CD14-positive monocyte (primary cell): ENCODE data around the gene IFITM10. TPM values are rescaled to one million over a fixed set of nuclear protein-coding genes. Genes with fewer than 3 reads are reported as not detected.

Source experiments
- DNase-seq, 3 donors: peaks; one replicate each; pipeline ENCODE4 v3.0.0-alpha.2; 2011 to 2022
- H2AFZ ChIP-seq: 2 replicates; pipeline ENCODE4 v1.6.0; 2012; ENCODE audit warnings: mild to moderate bottlenecking, low read depth, low read length, inconsistent platforms; ENCODE audit not compliant: insufficient read depth, poor library complexity, severe bottlenecking
- H3K27ac ChIP-seq, 2 donors: 1 replicate in 1 of 2; 2 replicates in 1 of 2; pipeline ENCODE4 v1.5.1; 2012 to 2013; ENCODE audit warnings: low read length in 2 of 2, control low read depth in 1 of 2, inconsistent platforms in 1 of 2, low read depth in 1 of 2, mild to moderate bottlenecking in 1 of 2
- H3K27me3 ChIP-seq, 2 donors: one replicate each; pipeline versions ENCODE4 v1.6.0 to v1.6.1; 2011 to 2013; ENCODE audit warnings: low read length in 2 of 2; ENCODE audit not compliant: control insufficient read depth in 2 of 2, insufficient read depth in 2 of 2
- H3K36me3 ChIP-seq, 2 donors: replicated peaks in 1 of 2; 1 replicate in 1 of 2; 2 replicates in 1 of 2; pipeline versions ENCODE4 v1.5.1 to v1.6.1; 2012 to 2013; ENCODE audit warnings: low read length in 2 of 2, control low read depth in 1 of 2, inconsistent platforms in 1 of 2, mild to moderate bottlenecking in 1 of 2; ENCODE audit not compliant: insufficient read depth in 2 of 2, control insufficient read depth in 1 of 2
- H3K4me1 ChIP-seq, 2 donors: 1 replicate in 1 of 2; 2 replicates in 1 of 2; pipeline versions ENCODE4 v1.5.1 to v1.6.1; 2012 to 2013; ENCODE audit warnings: low read length in 2 of 2, control low read depth in 1 of 2, inconsistent platforms in 1 of 2, mild to moderate bottlenecking in 1 of 2, moderate library complexity in 1 of 2; ENCODE audit not compliant: insufficient read depth in 2 of 2, control insufficient read depth in 1 of 2
- H3K4me2 ChIP-seq: replicated peaks from 2 replicates; pipeline ENCODE3; 2012; ENCODE audit warnings: low read length, moderate library complexity, mild to moderate bottlenecking; ENCODE audit not compliant: poor library complexity, severe bottlenecking; ENCODE audit errors: extremely low read depth
- H3K4me3 ChIP-seq, 3 experiments: fragments of 200-600 bp in 1 of 3; sonication (generic) in 1 of 3; replicated peaks in 1 of 3; 1 replicate in 2 of 3; 2 replicates in 1 of 3; pipeline ENCODE4 v1.5.1; 2011 to 2013; ENCODE audit warnings: low read length in 3 of 3, mild to moderate bottlenecking in 3 of 3, control low read depth in 2 of 3, low read depth in 2 of 3, inconsistent platforms in 1 of 3, moderate library complexity in 1 of 3
- H3K79me2 ChIP-seq: 2 replicates; pipeline ENCODE4 v1.6.0; 2012; ENCODE audit warnings: mild to moderate bottlenecking, control low read depth, inconsistent platforms, low read length, moderate library complexity; ENCODE audit not compliant: insufficient read depth
- H3K9ac ChIP-seq: 2 replicates; pipeline ENCODE4 v1.6.0; 2017; ENCODE audit warnings: low read length, mild to moderate bottlenecking; ENCODE audit not compliant: insufficient read depth, poor library complexity, severe bottlenecking
- H3K9me3 ChIP-seq, 2 donors: replicated peaks in 1 of 2; 1 replicate in 1 of 2; 2 replicates in 1 of 2; pipeline versions ENCODE4 v1.5.1 to v1.6.1; 2012 to 2013; ENCODE audit warnings: low read length in 2 of 2, control low read depth in 1 of 2; ENCODE audit not compliant: control insufficient read depth in 1 of 2, insufficient read depth in 1 of 2
- H4K20me1 ChIP-seq: 2 replicates; pipeline ENCODE4 v1.6.0; 2012; ENCODE audit warnings: mild to moderate bottlenecking, low read length, control low read depth, moderate library complexity; ENCODE audit not compliant: insufficient read depth
- H3K27ac Mint-ChIP-seq, 7 donors: one replicate each; pipeline ENCODE4 v1.8.0; 2020; ENCODE audit warnings: mild to moderate bottlenecking in 7 of 7, mixed read lengths in 7 of 7, moderate library complexity in 6 of 7, inconsistent platforms in 2 of 7
- H3K27me3 Mint-ChIP-seq, 3 donors: one replicate each; pipeline ENCODE4 v1.8.0; 2021 to 2022; ENCODE audit warnings: low read depth in 3 of 3, mild to moderate bottlenecking in 3 of 3, mixed read lengths in 3 of 3, moderate library complexity in 3 of 3, inconsistent platforms in 1 of 3
- H3K36me3 Mint-ChIP-seq, 2 donors: one replicate each; pipeline ENCODE4 v1.8.0; 2020; ENCODE audit warnings: mixed read lengths in 2 of 2, inconsistent platforms in 1 of 2, mild to moderate bottlenecking in 1 of 2
- H3K4me1 Mint-ChIP-seq: one replicate; pipeline ENCODE4 v1.8.0; 2020; ENCODE audit warnings: mild to moderate bottlenecking, mixed read lengths
- H3K4me3 Mint-ChIP-seq, 2 donors: one replicate each; pipeline ENCODE4 v1.8.0; 2020; ENCODE audit warnings: mild to moderate bottlenecking in 2 of 2, mixed read lengths in 2 of 2, moderate library complexity in 1 of 2
- H3K9me3 Mint-ChIP-seq, 7 donors: one replicate each; pipeline ENCODE4 v1.8.0; 2020 to 2022; ENCODE audit warnings: mixed read lengths in 7 of 7, mild to moderate bottlenecking in 6 of 7, moderate library complexity in 6 of 7, inconsistent platforms in 2 of 7
- WGBS: methylation state at CpG from one replicate; pipeline ENCODE4 v1.1.5; 2013; ENCODE audit warnings: missing lambda C conversion rate; ENCODE audit not compliant: insufficient coverage; 5-methylcytosine and 5-hydroxymethylcytosine counted together
- intact Hi-C, 2 donors: fragments of 100-400 bp; cut with micrococcal nuclease; formaldehyde crosslinking; loops; one replicate each; pipeline versions ENCODE4 v1.15.0 to v1.15.1; 2023
- polyA plus RNA-seq, 3 donors: library from polyadenylated mRNA; depleted of rRNA in 1 of 3; unstranded in 2 of 3; stranded (reverse) in 1 of 3; fragments of 300-500 nt in 2 of 3; fragments of >200 nt in 1 of 3; fragmentation: Illumina TruSeq in 2 of 3; gene quantifications; 1 replicate in 2 of 3; 2 replicates in 1 of 3; pipeline ENCODE4 v1.2.3, GENCODE V29; 2012 to 2021
- TF ChIP-seq, protein P1 (sequence below): fragments of 200-600 bp; IDR thresholded peaks from one replicate; pipeline ENCODE4 v1.8.0; 2022; ENCODE audit warnings: antibody characterized with exemption, mild to moderate bottlenecking

IFITM10 gene
- polyA plus RNA-seq, 3 donors, result 2.4 TPM; not detected in 2

DNA sequence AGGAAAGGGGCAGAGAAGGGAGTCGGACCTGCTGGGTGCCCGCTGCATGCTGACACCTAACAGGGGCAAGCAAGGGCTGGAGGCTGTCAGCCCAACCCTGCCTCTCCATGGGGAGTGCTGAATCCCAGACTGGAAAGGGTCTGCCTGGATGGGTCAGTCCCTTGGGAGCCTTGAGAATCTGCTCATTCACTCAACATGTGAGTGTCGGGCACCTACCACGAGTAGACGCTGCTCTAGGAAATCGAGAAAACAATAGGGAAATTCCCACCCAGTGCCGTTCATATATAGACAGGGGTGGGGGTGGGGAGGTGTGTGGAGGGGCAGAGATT is 17.7 kb upstream of the IFITM10 start:
- Histone ChIP-seq H3K79me2 (peaks cover 7% of the 10 kb centered on the region), H3K27me3 (no peaks in the 10 kb centered on the region), H3K27ac (no peak overlapping the region), H4K20me1 (peaks cover 1% of the 10 kb centered on the region), H3K4me3 (no peak overlapping the region), H3K9ac (no peak overlapping the region), H3K4me2 (no peak overlapping the region), H2AFZ (no peak overlapping the region), H3K36me3 (no peaks in the 10 kb centered on the region), H3K9me3 (no peaks in the 10 kb centered on the region), H3K4me1 (peaks cover 46 to 56% of the 10 kb centered on the region in 2 donors)
- Mint-ChIP-seq H3K4me3 (no peak overlapping the region), H3K36me3 (no peaks in the 10 kb centered on the region), H3K9me3 (no peaks in the 10 kb centered on the region), H3K4me1 (peaks cover 46% of the 10 kb centered on the region), H3K27ac (peak overlapping the region in 1 of 7 donors; percentile 5), H3K27me3 (peaks cover 0 to 5% (median 0%) of the 10 kb centered on the region in 3 donors)
- no peak for DNase-seq
- 92% methylated on average over 4 of the region's 7 CpGs for WGBS
- TF ChIP-seq, protein P1, sequence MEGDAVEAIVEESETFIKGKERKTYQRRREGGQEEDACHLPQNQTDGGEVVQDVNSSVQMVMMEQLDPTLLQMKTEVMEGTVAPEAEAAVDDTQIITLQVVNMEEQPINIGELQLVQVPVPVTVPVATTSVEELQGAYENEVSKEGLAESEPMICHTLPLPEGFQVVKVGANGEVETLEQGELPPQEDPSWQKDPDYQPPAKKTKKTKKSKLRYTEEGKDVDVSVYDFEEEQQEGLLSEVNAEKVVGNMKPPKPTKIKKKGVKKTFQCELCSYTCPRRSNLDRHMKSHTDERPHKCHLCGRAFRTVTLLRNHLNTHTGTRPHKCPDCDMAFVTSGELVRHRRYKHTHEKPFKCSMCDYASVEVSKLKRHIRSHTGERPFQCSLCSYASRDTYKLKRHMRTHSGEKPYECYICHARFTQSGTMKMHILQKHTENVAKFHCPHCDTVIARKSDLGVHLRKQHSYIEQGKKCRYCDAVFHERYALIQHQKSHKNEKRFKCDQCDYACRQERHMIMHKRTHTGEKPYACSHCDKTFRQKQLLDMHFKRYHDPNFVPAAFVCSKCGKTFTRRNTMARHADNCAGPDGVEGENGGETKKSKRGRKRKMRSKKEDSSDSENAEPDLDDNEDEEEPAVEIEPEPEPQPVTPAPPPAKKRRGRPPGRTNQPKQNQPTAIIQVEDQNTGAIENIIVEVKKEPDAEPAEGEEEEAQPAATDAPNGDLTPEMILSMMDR, result no peak
- intact Hi-C loops, result no loop called here

DNA sequence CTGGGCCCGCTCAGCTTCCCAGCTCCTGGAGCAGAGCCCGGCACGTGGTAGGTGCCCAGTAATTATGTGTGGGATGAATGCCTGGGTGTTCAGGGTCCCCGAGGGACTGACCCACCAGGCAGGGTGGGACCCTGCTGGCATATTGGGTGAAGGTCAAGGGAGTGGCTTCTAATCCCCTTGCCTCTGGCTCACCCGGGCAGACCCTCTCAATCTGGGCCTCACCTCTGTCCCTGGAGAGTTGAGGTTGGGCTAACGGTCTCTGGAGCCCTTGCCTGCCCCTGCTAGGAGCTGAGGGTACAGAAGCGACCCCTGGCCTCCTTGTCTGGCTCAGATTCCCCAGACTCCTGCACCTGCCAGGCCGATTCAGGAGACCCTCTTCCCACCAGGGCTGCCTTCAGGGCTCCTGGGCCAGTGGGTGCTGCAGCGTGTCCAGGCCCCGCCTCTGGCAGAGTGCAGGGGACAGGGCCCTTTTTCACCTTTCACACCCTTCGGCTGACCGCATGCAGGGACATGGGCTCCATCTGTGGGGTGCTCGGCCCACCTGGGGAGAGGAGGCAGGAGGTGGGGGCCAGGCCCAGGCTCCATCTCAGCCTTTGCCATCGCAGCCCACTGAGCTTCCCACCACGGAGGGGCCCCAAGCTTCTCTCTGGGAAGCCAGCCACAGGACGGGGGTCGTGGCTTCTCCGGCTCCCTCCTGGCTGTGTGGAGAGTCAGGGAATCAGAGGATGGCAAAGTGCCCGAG is 17.2 kb upstream of the IFITM10 start:
- intact Hi-C loops, result no loop called here
- TF ChIP-seq, protein P1, result no peak
- Histone ChIP-seq H3K79me2 (peaks cover 13% of the 10 kb centered on the region), H3K27me3 (no peaks in the 10 kb centered on the region), H3K4me2 (no peak overlapping the region), H3K9ac (no peak overlapping the region), H3K27ac (no peak overlapping the region), H3K9me3 (no peaks in the 10 kb centered on the region), H2AFZ (no peak overlapping the region), H3K4me3 (no peak overlapping the region), H4K20me1 (peaks cover 7% of the 10 kb centered on the region), H3K36me3 (no peaks in the 10 kb centered on the region), H3K4me1 (peaks cover 45 to 56% of the 10 kb centered on the region in 2 donors)
- peaks cover 43% of the 10 kb centered on the region for H3K4me1 Mint-ChIP-seq
- no peaks in the 10 kb centered on the region for H3K36me3 Mint-ChIP-seq
- WGBS, result 93% methylated on average over 13 of the region's 19 CpGs
- no peak overlapping the region for H3K4me3 Mint-ChIP-seq
- peak overlapping the region in 1 of 7 donors; percentile 5 for H3K27ac Mint-ChIP-seq
- peaks cover 0 to 5% (median 0%) of the 10 kb centered on the region in 3 donors for H3K27me3 Mint-ChIP-seq
- no peak for DNase-seq
- no peaks in the 10 kb centered on the region for H3K9me3 Mint-ChIP-seq
